Tibial nerve (tissue), 4 donors: ENCODE measurements around the gene PPM1L. TPM values are rescaled to one million over a fixed set of nuclear protein-coding genes. Genes with fewer than 3 reads are reported as not detected.

ENCODE experiments used
- DNase-seq, 2 donors: peaks; one replicate each; pipeline ENCODE4 v3.0.0-alpha.2; 2019; ENCODE audit warnings: low spot score in 2 of 2
- H3K27ac ChIP-seq, 4 donors: fragments of 200-600 bp; sonication (generic) in 3 of 4; one replicate each; pipeline ENCODE4 v1.5.1; 2017 to 2019; ENCODE audit warnings: mild to moderate bottlenecking in 1 of 4
- H3K27me3 ChIP-seq, 2 donors: fragments of 200-600 bp; sonication (generic) in 1 of 2; one replicate each; pipeline versions ENCODE4 v1.5.1 to v1.6.0; 2017 to 2019
- H3K36me3 ChIP-seq, 3 donors: fragments of 200-600 bp; sonication (generic); one replicate each; pipeline ENCODE4 v1.5.1; 2018 to 2019
- H3K4me1 ChIP-seq, 4 donors: fragments of 200-600 bp; sonication (generic) in 3 of 4; one replicate each; pipeline ENCODE4 v1.5.1; 2017 to 2019
- H3K4me3 ChIP-seq, 4 donors: fragments of 200-600 bp; sonication (generic) in 3 of 4; one replicate each; pipeline ENCODE4 v1.5.1; 2017 to 2019; ENCODE audit warnings: mild to moderate bottlenecking in 1 of 4, moderate library complexity in 1 of 4
- H3K9me3 ChIP-seq, 4 donors: fragments of 200-600 bp; sonication (generic) in 3 of 4; one replicate each; pipeline ENCODE4 v1.5.1; 2017 to 2019
- EP300 ChIP-seq, 2 donors: sonication (generic); formaldehyde crosslinking; IDR thresholded peaks; one replicate each; pipeline ENCODE4 v1.6.1; 2017; ENCODE audit warnings: antibody characterized with exemption in 2 of 2, mild to moderate bottlenecking in 1 of 2
- POLR2A ChIP-seq, 2 donors: fragments of 450-650 bp; IDR thresholded peaks; one replicate each; pipeline ENCODE4 v1.6.1; 2017; ENCODE audit warnings: antibody characterized with exemption in 2 of 2, mild to moderate bottlenecking in 2 of 2, moderate library complexity in 2 of 2
- WGBS, 2 donors: methylation state at CpG; one replicate each; pipeline ENCODE4 v1.1.5; 2018; 5-methylcytosine and 5-hydroxymethylcytosine counted together
- total RNA-seq, 4 donors: library from RNA; depleted of rRNA; stranded (reverse); fragments of >200 nt; gene quantifications; one replicate each; pipeline ENCODE4 v1.1.0, GENCODE V29; 2016
- TF ChIP-seq, protein P1 (sequence below), 5 experiments: fragments of 200-600 bp in 3 of 5; fragments of 450-650 bp in 2 of 5; sonication (generic) in 3 of 5; IDR thresholded peaks; one replicate each; pipeline ENCODE4 v1.5.1; 2016 to 2019; ENCODE audit warnings: antibody characterized with exemption in 5 of 5, mild to moderate bottlenecking in 3 of 5, moderate library complexity in 2 of 5

Gene PPM1L
- total RNA-seq, 4 donors from 2014 or later, result 13.2 to 41.0 (median 24.3) TPM

DNA sequence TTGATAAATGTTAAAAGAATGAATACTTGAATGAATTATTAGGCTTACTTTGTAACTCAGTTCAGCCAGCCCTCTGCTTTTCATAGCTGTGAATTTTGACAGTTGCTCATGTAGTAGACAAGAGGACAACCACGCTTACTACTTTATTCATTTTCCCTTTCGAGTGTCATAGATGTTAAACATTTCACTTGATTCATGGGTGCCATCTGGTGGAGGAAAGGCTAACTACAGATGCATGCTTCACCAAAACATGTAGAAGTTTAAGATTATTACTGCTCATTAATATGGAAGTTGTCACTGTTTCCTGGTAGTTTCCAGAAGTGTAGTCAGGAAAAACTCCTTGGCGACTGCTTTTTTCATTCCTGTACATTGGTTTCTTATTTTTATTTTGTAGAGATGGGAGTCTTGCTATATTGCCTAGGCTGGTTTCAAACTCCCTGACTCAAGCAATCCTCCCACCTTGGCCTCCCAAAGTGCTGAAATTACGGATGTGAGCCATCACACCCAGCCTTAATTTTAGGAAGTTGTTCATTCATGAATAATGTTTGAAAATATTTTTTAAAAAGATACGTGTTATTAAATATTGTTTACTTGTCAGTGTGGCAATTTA is 186.0 kb downstream of the PPM1L start:
- Histone ChIP-seq H3K4me3 (no peak overlapping the region), H3K9me3 (no peaks in the 10 kb centered on the region), H3K36me3 (no peaks in the 10 kb centered on the region), H3K27me3 (no peaks in the 10 kb centered on the region), H3K27ac (no peak overlapping the region), H3K4me1 (peaks cover 0 to 6% (median 0%) of the 10 kb centered on the region in 4 donors)
- no peak for TF ChIP-seq POLR2A (IDR thresholded peaks at IDR 0.05)
- TF ChIP-seq, protein P1, sequence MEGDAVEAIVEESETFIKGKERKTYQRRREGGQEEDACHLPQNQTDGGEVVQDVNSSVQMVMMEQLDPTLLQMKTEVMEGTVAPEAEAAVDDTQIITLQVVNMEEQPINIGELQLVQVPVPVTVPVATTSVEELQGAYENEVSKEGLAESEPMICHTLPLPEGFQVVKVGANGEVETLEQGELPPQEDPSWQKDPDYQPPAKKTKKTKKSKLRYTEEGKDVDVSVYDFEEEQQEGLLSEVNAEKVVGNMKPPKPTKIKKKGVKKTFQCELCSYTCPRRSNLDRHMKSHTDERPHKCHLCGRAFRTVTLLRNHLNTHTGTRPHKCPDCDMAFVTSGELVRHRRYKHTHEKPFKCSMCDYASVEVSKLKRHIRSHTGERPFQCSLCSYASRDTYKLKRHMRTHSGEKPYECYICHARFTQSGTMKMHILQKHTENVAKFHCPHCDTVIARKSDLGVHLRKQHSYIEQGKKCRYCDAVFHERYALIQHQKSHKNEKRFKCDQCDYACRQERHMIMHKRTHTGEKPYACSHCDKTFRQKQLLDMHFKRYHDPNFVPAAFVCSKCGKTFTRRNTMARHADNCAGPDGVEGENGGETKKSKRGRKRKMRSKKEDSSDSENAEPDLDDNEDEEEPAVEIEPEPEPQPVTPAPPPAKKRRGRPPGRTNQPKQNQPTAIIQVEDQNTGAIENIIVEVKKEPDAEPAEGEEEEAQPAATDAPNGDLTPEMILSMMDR (IDR thresholded peaks at IDR 0.05), result peak; percentile 72 to 87 (median 83)
- 35 to 42% methylated on average over 5 of the region's 5 CpGs for WGBS, 2 donors
- DNase-seq, result peak; percentile 77 to 99

DNA sequence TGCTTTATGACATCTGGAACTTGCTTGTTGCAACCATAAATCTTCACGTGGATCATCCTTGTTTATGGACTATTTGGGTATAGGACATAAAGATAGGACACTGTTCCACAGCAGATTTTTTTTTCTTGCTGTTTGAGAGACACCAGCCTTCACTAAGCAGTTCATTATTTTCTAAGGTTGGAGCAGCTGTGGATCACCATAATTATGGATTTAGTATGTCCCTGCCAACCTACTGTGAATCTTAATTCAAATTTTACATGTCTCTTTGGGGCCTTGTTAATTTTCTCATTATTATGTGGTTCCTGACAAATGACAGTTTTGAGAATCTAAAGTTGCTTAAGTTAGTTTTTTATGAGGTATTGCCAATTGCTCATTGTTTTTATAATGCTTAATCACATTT is 188.0 kb downstream of the PPM1L start:
- H3K27ac ChIP-seq, result no peak overlapping the region
- no peak for DNase-seq
- no peaks in the 10 kb centered on the region for H3K9me3 ChIP-seq
- no peaks in the 10 kb centered on the region for H3K36me3 ChIP-seq
- WGBS, 2 donors, result 79 to 81% methylated on average over 1 of the region's 1 CpG
- no peak overlapping the region for H3K4me3 ChIP-seq
- no peaks in the 10 kb centered on the region for H3K27me3 ChIP-seq
- peaks cover 0 to 6% (median 0%) of the 10 kb centered on the region in 4 donors for H3K4me1 ChIP-seq
- TF ChIP-seq EP300 (IDR thresholded peaks at IDR 0.05) (no peak), POLR2A (IDR thresholded peaks at IDR 0.05) (no peak)
- TF ChIP-seq, protein P1 (IDR thresholded peaks at IDR 0.05), result no peak

GRCh38 chr3:160945336-160945735 is 189.3 kb downstream of the PPM1L start:
- TF ChIP-seq, protein P1 (IDR thresholded peaks at IDR 0.05), result no peak
- no peak for TF ChIP-seq POLR2A (IDR thresholded peaks at IDR 0.05)
- TF ChIP-seq EP300 (IDR thresholded peaks at IDR 0.05), result no peak
- Histone ChIP-seq H3K27ac (no peak overlapping the region), H3K4me1 (peaks cover 0 to 6% (median 0%) of the 10 kb centered on the region in 4 donors), H3K4me3 (no peak overlapping the region), H3K9me3 (no peaks in the 10 kb centered on the region), H3K27me3 (no peaks in the 10 kb centered on the region), H3K36me3 (no peaks in the 10 kb centered on the region)
- DNase-seq, result no peak
- 89 to 90% methylated on average over 2 of the region's 2 CpGs for WGBS, 2 donors

GRCh38 chr3:160948273-160948672 is 192.2 kb downstream of the PPM1L start:
- no peaks in the 10 kb centered on the region for H3K36me3 ChIP-seq
- H3K27ac ChIP-seq, result no peak overlapping the region
- no peak overlapping the region for H3K4me3 ChIP-seq
- 67 to 76% methylated on average over 3 of the region's 3 CpGs for WGBS, 2 donors
- no peak for DNase-seq
- H3K4me1 ChIP-seq, result no peaks in the 10 kb centered on the region
- TF ChIP-seq, protein P1 (IDR thresholded peaks at IDR 0.05), result no peak
- TF ChIP-seq POLR2A (IDR thresholded peaks at IDR 0.05), result no peak
- no peaks in the 10 kb centered on the region for H3K27me3 ChIP-seq
- H3K9me3 ChIP-seq, result no peaks in the 10 kb centered on the region

- Histone ChIP-seq H3K27me3 (no peaks in the 10 kb centered on the region), H3K27ac (no peak overlapping the region), H3K9me3 (no peaks in the 10 kb centered on the region), H3K4me1 (no peaks in the 10 kb centered on the region), H3K36me3 (no peaks in the 10 kb centered on the region), H3K4me3 (no peak overlapping the region)
- WGBS, 2 donors, result 89% methylated on average over 4 of the region's 4 CpGs
- no peak for TF ChIP-seq EP300 (IDR thresholded peaks at IDR 0.05)
- TF ChIP-seq, protein P1 (IDR thresholded peaks at IDR 0.05), result no peak
- no peak for TF ChIP-seq POLR2A (IDR thresholded peaks at IDR 0.05)
- no peak for DNase-seq
Observed at GRCh38 chr3:160949460-160949859, 193.4 kb downstream of the PPM1L start.
